A549 (cell line): ENCODE results near the gene SET.

ENCODE experiments used
- BHLHE40 ChIP-seq: IDR thresholded peaks from 2 replicates; pipeline ENCODE4 v1.6.1; 2012; ENCODE audit warnings: low read depth, low read length, inconsistent platforms
- CHD2 ChIP-seq: fragments of 150-350 bp; IDR thresholded peaks from 2 replicates; pipeline ENCODE4 v1.6.1; 2014; ENCODE audit warnings: low read length; ENCODE audit not compliant: partially characterized antibody
- EP300 ChIP-seq, 2 experiments: fragments of >200 bp; sonication (Bioruptor Twin); formaldehyde crosslinking; IDR thresholded peaks; 2 replicates in 1 of 2; 3 replicates in 1 of 2; pipeline ENCODE4 v1.6.1; 2016 to 2017
- NFE2L2 ChIP-seq: fragments of 150-350 bp; conservative IDR thresholded peaks from 2 replicates; pipeline ENCODE4 v1.6.1; 2014; ENCODE audit warnings: low read length
- NR3C1 ChIP-seq: fragments of >200 bp; sonication (Bioruptor Twin); formaldehyde crosslinking; IDR thresholded peaks from 3 replicates; pipeline ENCODE4 v1.6.1; 2017
- POLR2A ChIP-seq: IDR thresholded peaks from 2 replicates; pipeline ENCODE4 v1.6.1; 2012; ENCODE audit warnings: mild to moderate bottlenecking, low read length
- RNF2 ChIP-seq: fragments of 200-600 bp; sonication (generic); IDR thresholded peaks from 2 replicates; pipeline ENCODE4 v1.6.1; 2016; ENCODE audit warnings: low read depth, mild to moderate bottlenecking, antibody characterized with exemption, moderate library complexity, borderline replicate concordance
- SMC3 ChIP-seq: fragments of >200 bp; sonication (Bioruptor Twin); formaldehyde crosslinking; IDR thresholded peaks from 3 replicates; pipeline ENCODE4 v1.6.1; 2018; ENCODE audit warnings: inconsistent platforms
- TF ChIP-seq, protein P1 (sequence below): fragments of >200 bp; sonication (Bioruptor Twin); formaldehyde crosslinking; IDR thresholded peaks from 3 replicates; pipeline ENCODE4 v1.6.1; 2016
- TF ChIP-seq, protein P2 (sequence below): fragments of >200 bp; sonication (Bioruptor Twin); formaldehyde crosslinking; IDR thresholded peaks from 3 replicates; pipeline ENCODE4 v1.5.1; 2016
- TF ChIP-seq, protein P3 (sequence below): fragments of 450-650 bp; IDR thresholded peaks from 2 replicates; pipeline ENCODE4 v1.6.1; 2014; ENCODE audit warnings: antibody characterized with exemption
- TF ChIP-seq, protein P4 (sequence below): fragments of 200-600 bp; sonication (generic); IDR thresholded peaks from 2 replicates; pipeline ENCODE4 v1.6.1; 2016; ENCODE audit warnings: antibody characterized with exemption, mild to moderate bottlenecking, moderate library complexity

DNA sequence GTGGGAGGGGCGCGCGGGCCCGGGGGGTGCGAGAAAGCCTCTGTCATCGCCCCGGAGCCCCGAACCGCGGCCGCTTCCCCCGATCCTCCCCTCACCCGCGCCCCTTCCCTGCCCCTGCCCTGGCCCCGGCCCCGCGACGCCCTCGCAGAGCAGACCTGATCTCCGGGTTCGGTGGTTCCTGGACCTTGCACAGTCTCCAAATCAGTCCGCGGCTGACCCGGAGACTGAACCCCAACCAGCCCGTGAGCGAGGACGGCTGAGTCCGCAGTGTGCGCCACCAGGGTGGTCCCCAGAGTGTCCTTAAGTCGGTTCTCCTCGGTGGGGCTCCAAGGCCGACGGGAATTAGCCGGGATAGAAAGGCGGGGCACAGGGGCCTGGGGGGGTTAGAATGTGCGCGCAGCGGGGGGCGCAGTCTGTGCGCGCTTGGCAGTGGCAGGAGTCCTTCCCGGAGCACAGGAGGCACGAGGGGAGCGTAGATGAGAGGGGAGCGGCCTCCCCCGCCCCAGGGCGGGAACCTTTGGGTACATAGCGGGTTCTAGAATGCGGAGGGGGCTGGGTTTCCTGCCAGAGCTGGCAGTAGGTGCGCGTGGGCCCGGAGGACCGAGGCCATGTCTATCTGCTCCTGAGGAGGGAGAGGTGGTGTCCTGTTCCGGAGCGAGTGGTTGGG is 14.1 kb downstream of the SET start:
- TF ChIP-seq POLR2A (peak; percentile 4; the same call in 1 of the 2 replicates), CHD2 (no peak), NFE2L2 (no peak), RNF2 (no peak), SMC3 (no peak), BHLHE40 (no peak), NR3C1 (no peak), EP300 (IDR thresholded peaks at IDR 0.05) (no peak)
- TF ChIP-seq, protein P1, sequence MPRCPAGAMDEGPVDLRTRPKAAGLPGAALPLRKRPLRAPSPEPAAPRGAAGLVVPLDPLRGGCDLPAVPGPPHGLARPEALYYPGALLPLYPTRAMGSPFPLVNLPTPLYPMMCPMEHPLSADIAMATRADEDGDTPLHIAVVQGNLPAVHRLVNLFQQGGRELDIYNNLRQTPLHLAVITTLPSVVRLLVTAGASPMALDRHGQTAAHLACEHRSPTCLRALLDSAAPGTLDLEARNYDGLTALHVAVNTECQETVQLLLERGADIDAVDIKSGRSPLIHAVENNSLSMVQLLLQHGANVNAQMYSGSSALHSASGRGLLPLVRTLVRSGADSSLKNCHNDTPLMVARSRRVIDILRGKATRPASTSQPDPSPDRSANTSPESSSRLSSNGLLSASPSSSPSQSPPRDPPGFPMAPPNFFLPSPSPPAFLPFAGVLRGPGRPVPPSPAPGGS: no peak
- TF ChIP-seq, protein P2, sequence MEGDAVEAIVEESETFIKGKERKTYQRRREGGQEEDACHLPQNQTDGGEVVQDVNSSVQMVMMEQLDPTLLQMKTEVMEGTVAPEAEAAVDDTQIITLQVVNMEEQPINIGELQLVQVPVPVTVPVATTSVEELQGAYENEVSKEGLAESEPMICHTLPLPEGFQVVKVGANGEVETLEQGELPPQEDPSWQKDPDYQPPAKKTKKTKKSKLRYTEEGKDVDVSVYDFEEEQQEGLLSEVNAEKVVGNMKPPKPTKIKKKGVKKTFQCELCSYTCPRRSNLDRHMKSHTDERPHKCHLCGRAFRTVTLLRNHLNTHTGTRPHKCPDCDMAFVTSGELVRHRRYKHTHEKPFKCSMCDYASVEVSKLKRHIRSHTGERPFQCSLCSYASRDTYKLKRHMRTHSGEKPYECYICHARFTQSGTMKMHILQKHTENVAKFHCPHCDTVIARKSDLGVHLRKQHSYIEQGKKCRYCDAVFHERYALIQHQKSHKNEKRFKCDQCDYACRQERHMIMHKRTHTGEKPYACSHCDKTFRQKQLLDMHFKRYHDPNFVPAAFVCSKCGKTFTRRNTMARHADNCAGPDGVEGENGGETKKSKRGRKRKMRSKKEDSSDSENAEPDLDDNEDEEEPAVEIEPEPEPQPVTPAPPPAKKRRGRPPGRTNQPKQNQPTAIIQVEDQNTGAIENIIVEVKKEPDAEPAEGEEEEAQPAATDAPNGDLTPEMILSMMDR: no peak
- TF ChIP-seq, protein P3, sequence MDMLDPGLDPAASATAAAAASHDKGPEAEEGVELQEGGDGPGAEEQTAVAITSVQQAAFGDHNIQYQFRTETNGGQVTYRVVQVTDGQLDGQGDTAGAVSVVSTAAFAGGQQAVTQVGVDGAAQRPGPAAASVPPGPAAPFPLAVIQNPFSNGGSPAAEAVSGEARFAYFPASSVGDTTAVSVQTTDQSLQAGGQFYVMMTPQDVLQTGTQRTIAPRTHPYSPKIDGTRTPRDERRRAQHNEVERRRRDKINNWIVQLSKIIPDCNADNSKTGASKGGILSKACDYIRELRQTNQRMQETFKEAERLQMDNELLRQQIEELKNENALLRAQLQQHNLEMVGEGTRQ: no peak
- TF ChIP-seq, protein P4, sequence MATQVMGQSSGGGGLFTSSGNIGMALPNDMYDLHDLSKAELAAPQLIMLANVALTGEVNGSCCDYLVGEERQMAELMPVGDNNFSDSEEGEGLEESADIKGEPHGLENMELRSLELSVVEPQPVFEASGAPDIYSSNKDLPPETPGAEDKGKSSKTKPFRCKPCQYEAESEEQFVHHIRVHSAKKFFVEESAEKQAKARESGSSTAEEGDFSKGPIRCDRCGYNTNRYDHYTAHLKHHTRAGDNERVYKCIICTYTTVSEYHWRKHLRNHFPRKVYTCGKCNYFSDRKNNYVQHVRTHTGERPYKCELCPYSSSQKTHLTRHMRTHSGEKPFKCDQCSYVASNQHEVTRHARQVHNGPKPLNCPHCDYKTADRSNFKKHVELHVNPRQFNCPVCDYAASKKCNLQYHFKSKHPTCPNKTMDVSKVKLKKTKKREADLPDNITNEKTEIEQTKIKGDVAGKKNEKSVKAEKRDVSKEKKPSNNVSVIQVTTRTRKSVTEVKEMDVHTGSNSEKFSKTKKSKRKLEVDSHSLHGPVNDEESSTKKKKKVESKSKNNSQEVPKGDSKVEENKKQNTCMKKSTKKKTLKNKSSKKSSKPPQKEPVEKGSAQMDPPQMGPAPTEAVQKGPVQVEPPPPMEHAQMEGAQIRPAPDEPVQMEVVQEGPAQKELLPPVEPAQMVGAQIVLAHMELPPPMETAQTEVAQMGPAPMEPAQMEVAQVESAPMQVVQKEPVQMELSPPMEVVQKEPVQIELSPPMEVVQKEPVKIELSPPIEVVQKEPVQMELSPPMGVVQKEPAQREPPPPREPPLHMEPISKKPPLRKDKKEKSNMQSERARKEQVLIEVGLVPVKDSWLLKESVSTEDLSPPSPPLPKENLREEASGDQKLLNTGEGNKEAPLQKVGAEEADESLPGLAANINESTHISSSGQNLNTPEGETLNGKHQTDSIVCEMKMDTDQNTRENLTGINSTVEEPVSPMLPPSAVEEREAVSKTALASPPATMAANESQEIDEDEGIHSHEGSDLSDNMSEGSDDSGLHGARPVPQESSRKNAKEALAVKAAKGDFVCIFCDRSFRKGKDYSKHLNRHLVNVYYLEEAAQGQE: no peak
